K562 (cell line): ENCODE measurements around the gene TNRC6B. TPM values are rescaled to one million over a fixed set of nuclear protein-coding genes. Genes with fewer than 3 reads are reported as not detected.

ENCODE experiments used
- C11orf30 ChIP-seq: fragments of 450-650 bp; IDR thresholded peaks from 2 replicates; pipeline ENCODE4 v1.6.1; 2016; ENCODE audit warnings: low read depth, mild to moderate bottlenecking
- CBFA2T3 ChIP-seq: fragments of 450-650 bp; IDR thresholded peaks from 2 replicates; pipeline ENCODE4 v1.6.1; 2017
- HNRNPUL1 ChIP-seq: fragments of 200-400 bp; formaldehyde crosslinking; IDR thresholded peaks from 2 replicates; pipeline ENCODE4 v1.6.1; 2017; ENCODE audit warnings: low read length
- JUN ChIP-seq, 2 experiments: sonication (generic) in 1 of 2; formaldehyde crosslinking in 1 of 2; IDR thresholded peaks; 2 replicates each; pipeline versions ENCODE4 v1.6.1 to v1.8.0; 2012 to 2022; ENCODE audit warnings: borderline replicate concordance in 2 of 2, mild to moderate bottlenecking in 2 of 2, improper control_type of control experiment in 1 of 2, low read depth in 1 of 2, low read length in 1 of 2, missing genetic modification reagents in 1 of 2
- JUND ChIP-seq, 2 experiments: IDR thresholded peaks; 2 replicates in 1 of 2; 3 replicates in 1 of 2; pipeline ENCODE4 v1.6.1; 2011; ENCODE audit warnings: borderline replicate concordance in 2 of 2, low read depth in 2 of 2, low read length in 2 of 2, improper control_type of control experiment in 1 of 2, missing biosample characterization in 1 of 2, missing genetic modification characterization in 1 of 2, missing genetic modification reagents in 1 of 2
- KAT8 ChIP-seq: fragments of 450-650 bp; IDR thresholded peaks from 2 replicates; pipeline ENCODE4 v1.6.1; 2016; ENCODE audit warnings: low read depth, mild to moderate bottlenecking
- MAFG ChIP-seq: fragments of 450-650 bp; conservative IDR thresholded peaks from 2 replicates; pipeline ENCODE4 v1.6.1; 2016; ENCODE audit warnings: missing genetic modification characterization, missing compliant biosample characterization
- NFE2 ChIP-seq: IDR thresholded peaks from 2 replicates; pipeline ENCODE4 v1.6.1; 2014; ENCODE audit warnings: antibody characterized with exemption, low read depth
- PTRF ChIP-seq: fragments of 450-650 bp; IDR thresholded peaks from 2 replicates; pipeline ENCODE4 v1.6.1; 2016; ENCODE audit warnings: mild to moderate bottlenecking, missing genetic modification characterization, missing compliant biosample characterization
- SIN3A ChIP-seq, 2 experiments: fragments of 150-350 bp in 1 of 2; IDR thresholded peaks; 2 replicates each; pipeline ENCODE4 v1.6.1; 2011 to 2016; ENCODE audit warnings: borderline replicate concordance in 2 of 2, low read depth in 2 of 2, low read length in 2 of 2, mild to moderate bottlenecking in 2 of 2, moderate library complexity in 2 of 2; ENCODE audit not compliant: control insufficient read depth in 1 of 2
- TCF7 ChIP-seq: sonication (generic); IDR thresholded peaks from 2 replicates; pipeline ENCODE4 v1.6.1; 2016; ENCODE audit warnings: antibody characterized with exemption, borderline replicate concordance
- ZNF436 ChIP-seq: fragments of 250-450, 450-650 bp; sonication (Bioruptor Pico); formaldehyde crosslinking; IDR thresholded peaks from 2 replicates; pipeline ENCODE4 v1.7.0; 2020; ENCODE audit warnings: mild to moderate bottlenecking
- ZNF77 ChIP-seq: fragments of 250-450 bp; sonication (Bioruptor Pico); IDR thresholded peaks from 2 replicates; pipeline ENCODE4 v1.5.0; 2020
- ZNF785 ChIP-seq: fragments of 250-450 bp; sonication (Bioruptor Pico); IDR thresholded peaks from 2 replicates; pipeline ENCODE4 v1.4.0; 2020; ENCODE audit warnings: mild to moderate bottlenecking
- polyA plus RNA-seq, 8 experiments: library from polyadenylated mRNA; depleted of rRNA in 4 of 8; stranded (reverse) in 5 of 8; unstranded in 3 of 8; fragments of >200 nt; fragmentation: Nextera tagmentation in 2 of 8; fragmentation: Illumina TruSeq in 1 of 8; extraction: Ambion mirVana in 2 of 8; extraction: Trizol in 1 of 8; gene quantifications; 2 replicates each; pipeline versions ENCODE4 v1.2.1 to v1.2.3, GENCODE V29; 2011 to 2014; ENCODE audit warnings: inconsistent platforms in 1 of 8, missing spikeins in 1 of 8
- total RNA-seq, 7 experiments: library from RNA; depleted of rRNA in 6 of 7; stranded (reverse); fragments of >200 nt in 6 of 7; fragmentation: Illumina TruSeq in 2 of 7; extraction: Trizol in 2 of 7; gene quantifications; 2 replicates each; pipeline versions ENCODE4 v1.2.1 to v1.2.3, GENCODE V29; 2011 to 2021; ENCODE audit warnings: low replicate concordance in 1 of 7
- TF ChIP-seq, protein P1 (sequence below): fragments of 250-450 bp; sonication (Bioruptor Pico); IDR thresholded peaks from 2 replicates; pipeline ENCODE4 v1.8.0; 2021; ENCODE audit warnings: moderate library complexity, mild to moderate bottlenecking, inconsistent platforms
- TF ChIP-seq, protein P2 (sequence below): fragments of 250-450 bp; sonication (Bioruptor Pico); IDR thresholded peaks from 2 replicates; pipeline ENCODE4 v1.8.0; 2021; ENCODE audit warnings: moderate library complexity, mild to moderate bottlenecking, inconsistent platforms
- TF ChIP-seq, protein P3 (sequence below): fragments of 250-450 bp; sonication (Bioruptor Pico); IDR thresholded peaks from 2 replicates; pipeline ENCODE4 v1.8.0; 2021; ENCODE audit warnings: mild to moderate bottlenecking, moderate library complexity
- TF ChIP-seq, protein P4 (sequence below): fragments of 200-800 bp; sonication (Bioruptor generic); IDR thresholded peaks from 2 replicates; pipeline ENCODE4 v1.6.1; 2016; ENCODE audit warnings: missing genetic modification characterization, missing compliant biosample characterization
- TF ChIP-seq, protein P5 (sequence below): fragments of 250-450 bp; sonication (Bioruptor Pico); IDR thresholded peaks from 2 replicates; pipeline ENCODE4 v1.8.0; 2022; ENCODE audit warnings: moderate library complexity, mild to moderate bottlenecking, inconsistent platforms

TNRC6B gene
- total and polyA plus RNA-seq, 9 of the 15 experiments (the other 6 are each of a cell fraction or from before 2014, with no cell fraction given) = 0.96 to 18.8 (median 10.8) TPM

DNA sequence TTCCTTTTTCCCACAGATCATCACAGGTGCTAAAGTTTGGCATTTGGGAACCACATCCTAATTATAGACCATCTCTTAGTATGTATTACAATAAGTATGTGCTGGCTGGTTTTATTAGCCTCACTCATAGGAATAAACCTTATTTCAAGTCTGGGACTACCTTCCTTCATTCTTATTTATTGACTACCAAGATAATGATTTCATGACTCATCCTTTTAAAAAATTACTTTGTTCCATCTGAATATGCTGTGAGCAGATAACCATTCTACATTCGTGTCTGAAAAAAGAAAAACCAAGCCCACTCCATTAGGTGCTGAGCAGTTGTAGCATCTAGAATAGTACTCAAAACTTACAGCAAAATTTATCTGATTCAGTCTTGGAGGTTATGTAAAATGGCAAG is 12.3 kb downstream of the TNRC6B start (continued):
- TF ChIP-seq, protein P1, sequence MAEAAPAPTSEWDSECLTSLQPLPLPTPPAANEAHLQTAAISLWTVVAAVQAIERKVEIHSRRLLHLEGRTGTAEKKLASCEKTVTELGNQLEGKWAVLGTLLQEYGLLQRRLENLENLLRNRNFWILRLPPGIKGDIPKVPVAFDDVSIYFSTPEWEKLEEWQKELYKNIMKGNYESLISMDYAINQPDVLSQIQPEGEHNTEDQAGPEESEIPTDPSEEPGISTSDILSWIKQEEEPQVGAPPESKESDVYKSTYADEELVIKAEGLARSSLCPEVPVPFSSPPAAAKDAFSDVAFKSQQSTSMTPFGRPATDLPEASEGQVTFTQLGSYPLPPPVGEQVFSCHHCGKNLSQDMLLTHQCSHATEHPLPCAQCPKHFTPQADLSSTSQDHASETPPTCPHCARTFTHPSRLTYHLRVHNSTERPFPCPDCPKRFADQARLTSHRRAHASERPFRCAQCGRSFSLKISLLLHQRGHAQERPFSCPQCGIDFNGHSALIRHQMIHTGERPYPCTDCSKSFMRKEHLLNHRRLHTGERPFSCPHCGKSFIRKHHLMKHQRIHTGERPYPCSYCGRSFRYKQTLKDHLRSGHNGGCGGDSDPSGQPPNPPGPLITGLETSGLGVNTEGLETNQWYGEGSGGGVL (CRISPR knock-in tag) = no peak
- no peak for TF ChIP-seq CBFA2T3
- TF ChIP-seq KAT8 = no peak
- TF ChIP-seq JUN (IDR thresholded peaks at IDR 0.05; ENCODE audit: borderline replicate concordance, low read depth, low read length) = peak; percentile 34; the same call in 1 of the 2 replicates
- TF ChIP-seq JUN (CRISPR knock-in tag; IDR thresholded peaks at IDR 0.05; ENCODE audit: borderline replicate concordance) = no peak
- no peak for TF ChIP-seq ZNF785
- TF ChIP-seq SIN3A (IDR thresholded peaks at IDR 0.05; ENCODE audit: borderline replicate concordance in 2 of 2, control insufficient read depth in 1 of 2, low read depth in 2 of 2, low read length in 2 of 2) = 0 out of 4 replicates have a peak, but pooled peaks of 1 of the 2 experiments have one; percentile 6
- TF ChIP-seq TCF7 = no peak
- peak; percentile 83 for TF ChIP-seq JUND (IDR thresholded peaks at IDR 0.05; ENCODE audit: borderline replicate concordance, low read depth, low read length)
- peak; percentile 41; the same call in 2 of the 3 replicates for TF ChIP-seq JUND (tag; IDR thresholded peaks at IDR 0.05; ENCODE audit: borderline replicate concordance, low read depth, low read length)
- no peak for TF ChIP-seq ZNF77 (CRISPR knock-in tag)
- 0 out of 2 replicates have a peak, but pooled peaks have one; percentile 15 for TF ChIP-seq NFE2
- TF ChIP-seq, protein P2, sequence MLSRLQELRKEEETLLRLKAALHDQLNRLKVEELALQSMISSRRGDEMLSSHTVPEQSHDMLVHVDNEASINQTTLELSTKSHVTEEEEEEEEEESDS = no peak
- TF ChIP-seq HNRNPUL1 = no peak
- 0 out of 2 replicates have a peak, but pooled peaks have one; percentile 14 for TF ChIP-seq MAFG
- TF ChIP-seq, protein P3, sequence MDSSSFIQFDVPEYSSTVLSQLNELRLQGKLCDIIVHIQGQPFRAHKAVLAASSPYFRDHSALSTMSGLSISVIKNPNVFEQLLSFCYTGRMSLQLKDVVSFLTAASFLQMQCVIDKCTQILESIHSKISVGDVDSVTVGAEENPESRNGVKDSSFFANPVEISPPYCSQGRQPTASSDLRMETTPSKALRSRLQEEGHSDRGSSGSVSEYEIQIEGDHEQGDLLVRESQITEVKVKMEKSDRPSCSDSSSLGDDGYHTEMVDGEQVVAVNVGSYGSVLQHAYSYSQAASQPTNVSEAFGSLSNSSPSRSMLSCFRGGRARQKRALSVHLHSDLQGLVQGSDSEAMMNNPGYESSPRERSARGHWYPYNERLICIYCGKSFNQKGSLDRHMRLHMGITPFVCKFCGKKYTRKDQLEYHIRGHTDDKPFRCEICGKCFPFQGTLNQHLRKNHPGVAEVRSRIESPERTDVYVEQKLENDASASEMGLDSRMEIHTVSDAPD (CRISPR knock-in tag) = no peak
- no peak for TF ChIP-seq ZNF436
- TF ChIP-seq, protein P4, sequence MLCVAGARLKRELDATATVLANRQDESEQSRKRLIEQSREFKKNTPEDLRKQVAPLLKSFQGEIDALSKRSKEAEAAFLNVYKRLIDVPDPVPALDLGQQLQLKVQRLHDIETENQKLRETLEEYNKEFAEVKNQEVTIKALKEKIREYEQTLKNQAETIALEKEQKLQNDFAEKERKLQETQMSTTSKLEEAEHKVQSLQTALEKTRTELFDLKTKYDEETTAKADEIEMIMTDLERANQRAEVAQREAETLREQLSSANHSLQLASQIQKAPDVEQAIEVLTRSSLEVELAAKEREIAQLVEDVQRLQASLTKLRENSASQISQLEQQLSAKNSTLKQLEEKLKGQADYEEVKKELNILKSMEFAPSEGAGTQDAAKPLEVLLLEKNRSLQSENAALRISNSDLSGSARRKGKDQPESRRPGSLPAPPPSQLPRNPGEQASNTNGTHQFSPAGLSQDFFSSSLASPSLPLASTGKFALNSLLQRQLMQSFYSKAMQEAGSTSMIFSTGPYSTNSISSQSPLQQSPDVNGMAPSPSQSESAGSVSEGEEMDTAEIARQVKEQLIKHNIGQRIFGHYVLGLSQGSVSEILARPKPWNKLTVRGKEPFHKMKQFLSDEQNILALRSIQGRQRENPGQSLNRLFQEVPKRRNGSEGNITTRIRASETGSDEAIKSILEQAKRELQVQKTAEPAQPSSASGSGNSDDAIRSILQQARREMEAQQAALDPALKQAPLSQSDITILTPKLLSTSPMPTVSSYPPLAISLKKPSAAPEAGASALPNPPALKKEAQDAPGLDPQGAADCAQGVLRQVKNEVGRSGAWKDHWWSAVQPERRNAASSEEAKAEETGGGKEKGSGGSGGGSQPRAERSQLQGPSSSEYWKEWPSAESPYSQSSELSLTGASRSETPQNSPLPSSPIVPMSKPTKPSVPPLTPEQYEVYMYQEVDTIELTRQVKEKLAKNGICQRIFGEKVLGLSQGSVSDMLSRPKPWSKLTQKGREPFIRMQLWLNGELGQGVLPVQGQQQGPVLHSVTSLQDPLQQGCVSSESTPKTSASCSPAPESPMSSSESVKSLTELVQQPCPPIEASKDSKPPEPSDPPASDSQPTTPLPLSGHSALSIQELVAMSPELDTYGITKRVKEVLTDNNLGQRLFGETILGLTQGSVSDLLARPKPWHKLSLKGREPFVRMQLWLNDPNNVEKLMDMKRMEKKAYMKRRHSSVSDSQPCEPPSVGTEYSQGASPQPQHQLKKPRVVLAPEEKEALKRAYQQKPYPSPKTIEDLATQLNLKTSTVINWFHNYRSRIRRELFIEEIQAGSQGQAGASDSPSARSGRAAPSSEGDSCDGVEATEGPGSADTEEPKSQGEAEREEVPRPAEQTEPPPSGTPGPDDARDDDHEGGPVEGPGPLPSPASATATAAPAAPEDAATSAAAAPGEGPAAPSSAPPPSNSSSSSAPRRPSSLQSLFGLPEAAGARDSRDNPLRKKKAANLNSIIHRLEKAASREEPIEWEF (CRISPR knock-in tag) = no peak
- no peak for TF ChIP-seq PTRF (tag)
- TF ChIP-seq C11orf30 = peak; percentile 64
- TF ChIP-seq, protein P5, sequence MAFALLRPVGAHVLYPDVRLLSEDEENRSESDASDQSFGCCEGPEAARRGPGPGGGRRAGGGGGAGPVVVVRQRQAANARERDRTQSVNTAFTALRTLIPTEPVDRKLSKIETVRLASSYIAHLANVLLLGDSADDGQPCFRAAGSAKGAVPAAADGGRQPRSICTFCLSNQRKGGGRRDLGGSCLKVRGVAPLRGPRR (CRISPR knock-in tag) = no peak
